ENCODE measurements around the gene ATF4.

GRCh38 chr22:39518996-39519680 lies 1.2 kb upstream of the ATF4 start:
- TF ChIP-seq CTCF (IDR thresholded peaks at IDR 0.05; ENCODE audit: low read depth, low read length) (no peak), POLR2A (IDR thresholded peaks at IDR 0.05; ENCODE audit: extremely low read depth, insufficient read length) (no peak)

Measured in NB4 (cell line).